22Rv1 (cell line): Measurements from ENCODE around the gene GEMIN7.

Source experiments
- CTCF ChIP-seq: fragments of 450-650 bp; IDR thresholded peaks from 2 replicates; pipeline ENCODE4 v1.5.1; 2017; ENCODE audit warnings: mild to moderate bottlenecking
- ZFX ChIP-seq: fragments of 450-650 bp; IDR thresholded peaks from 2 replicates; pipeline ENCODE4 v1.6.1; 2017; ENCODE audit warnings: antibody characterized with exemption, borderline replicate concordance

- TF ChIP-seq CTCF, result no peak
- no peak for TF ChIP-seq ZFX
Measured at GRCh38 chr19:45057444-45057843, 21.6 kb upstream of the GEMIN7 start.
